DLD1 (cell line): Measurements from ENCODE around the gene ENPP1.
"Not testable (repeated sequence)": the region's sequence is repeated elsewhere in the genome, so short reads cannot be mapped to it uniquely, and the experiment has no call there.

Experiments used
- in situ Hi-C: cut with HindIII; loops from 2 replicates; pipeline ENCODE4 v1.10.0; 2017; ENCODE audit warnings: low sequenced_read_pairs

Gene ENPP1

GRCh38 chr6:131828080-131828479 lies 20.3 kb downstream of the ENPP1 start:
- in situ Hi-C loops, result no loop called here

- in situ Hi-C loops, result no loop called here
Observed at GRCh38 chr6:131828951-131829350, 21.1 kb downstream of the ENPP1 start.

- in situ Hi-C loops, result no loop called here
Observed at GRCh38 chr6:131831392-131831791, 23.6 kb downstream of the ENPP1 start.

GRCh38 chr6:131831886-131832285 lies 24.1 kb downstream of the ENPP1 start:
- in situ Hi-C loops, result no loop called here

- in situ Hi-C loops, result no loop called here
Observed at GRCh38 chr6:131832363-131832762, 24.5 kb downstream of the ENPP1 start.

- in situ Hi-C loops, result no loop called here
Observed at GRCh38 chr6:131838051-131838450, 30.2 kb downstream of the ENPP1 start.

GRCh38 chr6:131839388-131839787 lies 31.6 kb downstream of the ENPP1 start:
- in situ Hi-C loops, result no loop called here

- in situ Hi-C loops, result no loop called here
Observed at GRCh38 chr6:131840441-131840840, 32.6 kb downstream of the ENPP1 start.

- in situ Hi-C loops, result no loop called here
Observed at GRCh38 chr6:131840936-131841583, 33.2 kb downstream of the ENPP1 start.

GRCh38 chr6:131843768-131844167 lies 35.9 kb downstream of the ENPP1 start:
- in situ Hi-C loops, result no loop called here

GRCh38 chr6:131844243-131844841 lies 36.5 kb downstream of the ENPP1 start:
- in situ Hi-C loops, result no loop called here

GRCh38 chr6:131846023-131846663 lies 38.3 kb downstream of the ENPP1 start:
- in situ Hi-C loops, result no loop called here

GRCh38 chr6:131846905-131847304 lies 39.1 kb downstream of the ENPP1 start:
- in situ Hi-C loops, result no loop called here

GRCh38 chr6:131849799-131850198 lies 42.0 kb downstream of the ENPP1 start:
- in situ Hi-C loops, result no loop called here

- in situ Hi-C loops, result no loop called here
Observed at GRCh38 chr6:131851049-131851769, 43.4 kb downstream of the ENPP1 start.

- in situ Hi-C loops, result no loop called here
Observed at GRCh38 chr6:131852200-131852599, 44.4 kb downstream of the ENPP1 start.

GRCh38 chr6:131854803-131855202 lies 47.0 kb downstream of the ENPP1 start:
- in situ Hi-C loops, result no loop called here

- in situ Hi-C loops, result no loop called here
Observed at GRCh38 chr6:131858765-131859415, 51.1 kb downstream of the ENPP1 start.

- in situ Hi-C loops, result not testable (repeated sequence)
Observed at GRCh38 chr6:131859658-131860057, 51.8 kb downstream of the ENPP1 start.

- in situ Hi-C loops, result no loop called here
Observed at GRCh38 chr6:131861381-131861780, 53.6 kb downstream of the ENPP1 start.

GRCh38 chr6:131862476-131862875 lies 54.7 kb downstream of the ENPP1 start:
- in situ Hi-C loops, result no loop called here
